Measurements from ENCODE around the gene EIF4B.

EIF4B gene

GRCh38 chr12:53065470-53065869 lies 59.2 kb downstream of the EIF4B start:
- H3K36me3 ChIP-seq (replicated peaks in 1 of 2; ENCODE audit: control insufficient read depth in 2 of 2, insufficient read depth in 2 of 2, low read length in 2 of 2) = peaks cover 3 to 6% of the 10 kb centered on the region in 2 donors
- peak overlapping the region; percentile 38 for H2AK5ac ChIP-seq (ENCODE audit: low read depth, low read length)
- H2BK15ac ChIP-seq (ENCODE audit: low read length) = no peak overlapping the region
- no peak overlapping the region for H3K18ac ChIP-seq (ENCODE audit: low read length)
- H2AFZ ChIP-seq (ENCODE audit: low read length) = no peak overlapping the region
- no peak overlapping the region for H3K4me2 ChIP-seq (ENCODE audit: insufficient read depth, low read length, poor library complexity, severe bottlenecking)
- no peak overlapping the region for H3K9ac ChIP-seq (ENCODE audit: low read depth, low read length, poor library complexity)
- no peak overlapping the region for H2BK120ac ChIP-seq (ENCODE audit: low read depth, low read length)
- peaks cover 0 to 9% of the 10 kb centered on the region in 2 donors for H3K4me1 ChIP-seq (ENCODE audit: control insufficient read depth in 2 of 2, insufficient read depth in 1 of 2, low read depth in 1 of 2, low read length in 2 of 2)
- WGBS, 2 donors (ENCODE audit: extremely low coverage in 2 of 2, insufficient read length in 2 of 2, insufficient replicate concordance in 1 of 2) = no CpG with 5 or more reads among the region's 7 CpGs
- no peaks in the 10 kb centered on the region for H3K79me1 ChIP-seq (ENCODE audit: low read depth, low read length)
- no peaks in the 10 kb centered on the region for H3K27me3 ChIP-seq (ENCODE audit: control insufficient read depth in 3 of 3, insufficient read depth in 3 of 3, low read depth in 1 of 3, low read length in 3 of 3)
- no peak overlapping the region for H3K27ac ChIP-seq (replicated peaks; ENCODE audit: low read length)
- H4K8ac ChIP-seq (ENCODE audit: low read depth, low read length) = no peak overlapping the region
- no peak overlapping the region for H2BK5ac ChIP-seq (ENCODE audit: low read length)
- no peak for DNase-seq (ENCODE audit: low spot score)
- no peak overlapping the region for H2BK12ac ChIP-seq (ENCODE audit: low read length)
- no peaks in the 10 kb centered on the region for H3K9me3 ChIP-seq (replicated peaks in 1 of 2; ENCODE audit: control insufficient read depth in 2 of 2, insufficient read depth in 1 of 2, low read depth in 1 of 2, low read length in 2 of 2)
- H3K4ac ChIP-seq (ENCODE audit: low read length) = no peak overlapping the region
- H3K4me3 ChIP-seq (ENCODE audit: low read length in 2 of 2) = no peak overlapping the region
- no peak overlapping the region for H4K91ac ChIP-seq (ENCODE audit: low read depth, low read length, poor library complexity)
- no peak overlapping the region for H3K23ac ChIP-seq (ENCODE audit: low read depth, low read length, poor library complexity)
- H3K14ac ChIP-seq (ENCODE audit: low read length) = no peak overlapping the region

GRCh38 chr12:53065975-53066931 lies 60.0 kb downstream of the EIF4B start:
- H2BK5ac ChIP-seq (ENCODE audit: low read length) = no peak overlapping the region
- H3K27me3 ChIP-seq (ENCODE audit: control insufficient read depth in 3 of 3, insufficient read depth in 3 of 3, low read depth in 1 of 3, low read length in 3 of 3) = no peaks in the 10 kb centered on the region
- peak; percentile 70 for DNase-seq (ENCODE audit: low spot score)
- no peak overlapping the region for H2BK15ac ChIP-seq (ENCODE audit: low read length)
- peaks cover 3 to 6% of the 10 kb centered on the region in 2 donors for H3K36me3 ChIP-seq (replicated peaks in 1 of 2; ENCODE audit: control insufficient read depth in 2 of 2, insufficient read depth in 2 of 2, low read length in 2 of 2)
- H3K4ac ChIP-seq (ENCODE audit: low read length) = no peak overlapping the region
- no peak overlapping the region for H3K27ac ChIP-seq (replicated peaks; ENCODE audit: low read length)
- no peak overlapping the region for H4K91ac ChIP-seq (ENCODE audit: low read depth, low read length, poor library complexity)
- H3K14ac ChIP-seq (ENCODE audit: low read length) = no peak overlapping the region
- H2BK12ac ChIP-seq (ENCODE audit: low read length) = no peak overlapping the region
- no peak overlapping the region for H2AK5ac ChIP-seq (ENCODE audit: low read depth, low read length)
- H3K79me1 ChIP-seq (ENCODE audit: low read depth, low read length) = no peaks in the 10 kb centered on the region
- H3K18ac ChIP-seq (ENCODE audit: low read length) = no peak overlapping the region
- no peak overlapping the region for H2AFZ ChIP-seq (ENCODE audit: low read length)
- no peaks in the 10 kb centered on the region for H3K9me3 ChIP-seq (replicated peaks in 1 of 2; ENCODE audit: control insufficient read depth in 2 of 2, insufficient read depth in 1 of 2, low read depth in 1 of 2, low read length in 2 of 2)
- no peak overlapping the region for H3K23ac ChIP-seq (ENCODE audit: low read depth, low read length, poor library complexity)
- H3K4me2 ChIP-seq (ENCODE audit: insufficient read depth, low read length, poor library complexity, severe bottlenecking) = no peak overlapping the region
- no peak overlapping the region for H4K8ac ChIP-seq (ENCODE audit: low read depth, low read length)
- H2BK120ac ChIP-seq (ENCODE audit: low read depth, low read length) = no peak overlapping the region
- no CpG with 5 or more reads among the region's 24 CpGs for WGBS, 2 donors (ENCODE audit: extremely low coverage in 2 of 2, insufficient read length in 2 of 2, insufficient replicate concordance in 1 of 2)
- peaks cover 0 to 13% of the 10 kb centered on the region in 2 donors for H3K4me1 ChIP-seq (ENCODE audit: control insufficient read depth in 2 of 2, insufficient read depth in 1 of 2, low read depth in 1 of 2, low read length in 2 of 2)
- no peak overlapping the region for H3K9ac ChIP-seq (ENCODE audit: low read depth, low read length, poor library complexity)
- H3K4me3 ChIP-seq (ENCODE audit: low read length in 2 of 2) = no peak overlapping the region

- Histone ChIP-seq H3K27me3 (ENCODE audit: control insufficient read depth in 3 of 3, insufficient read depth in 3 of 3, low read depth in 1 of 3, low read length in 3 of 3) (no peaks in the 10 kb centered on the region), H2BK12ac (ENCODE audit: low read length) (no peak overlapping the region), H3K23ac (ENCODE audit: low read depth, low read length, poor library complexity) (no peak overlapping the region), H3K27ac (replicated peaks; ENCODE audit: low read length) (no peak overlapping the region), H3K18ac (ENCODE audit: low read length) (no peak overlapping the region), H3K79me1 (ENCODE audit: low read depth, low read length) (no peaks in the 10 kb centered on the region), H2AFZ (ENCODE audit: low read length) (no peak overlapping the region), H3K4me1 (ENCODE audit: control insufficient read depth in 2 of 2, insufficient read depth in 1 of 2, low read depth in 1 of 2, low read length in 2 of 2) (peaks cover 5 to 13% of the 10 kb centered on the region in 2 donors), H2BK5ac (ENCODE audit: low read length) (no peak overlapping the region), H3K14ac (ENCODE audit: low read length) (no peak overlapping the region), H3K4me3 (ENCODE audit: low read length in 2 of 2) (no peak overlapping the region), H4K91ac (ENCODE audit: low read depth, low read length, poor library complexity) (no peak overlapping the region), H3K4ac (ENCODE audit: low read length) (no peak overlapping the region), H3K4me2 (ENCODE audit: insufficient read depth, low read length, poor library complexity, severe bottlenecking) (no peak overlapping the region), H3K36me3 (replicated peaks in 1 of 2; ENCODE audit: control insufficient read depth in 2 of 2, insufficient read depth in 2 of 2, low read length in 2 of 2) (peaks cover 3 to 6% of the 10 kb centered on the region in 2 donors), H3K9ac (ENCODE audit: low read depth, low read length, poor library complexity) (peak overlapping the region; percentile 31), H2BK15ac (ENCODE audit: low read length) (no peak overlapping the region), H2AK5ac (ENCODE audit: low read depth, low read length) (no peak overlapping the region), H2BK120ac (ENCODE audit: low read depth, low read length) (no peak overlapping the region), H3K9me3 (replicated peaks in 1 of 2; ENCODE audit: control insufficient read depth in 2 of 2, insufficient read depth in 1 of 2, low read depth in 1 of 2, low read length in 2 of 2) (no peaks in the 10 kb centered on the region), H4K8ac (ENCODE audit: low read depth, low read length) (no peak overlapping the region)
- no CpG with 5 or more reads among the region's 7 CpGs for WGBS, 2 donors (ENCODE audit: extremely low coverage in 2 of 2, insufficient read length in 2 of 2, insufficient replicate concordance in 1 of 2)
- DNase-seq (ENCODE audit: low spot score) = no peak
Measured at GRCh38 chr12:53067074-53067992, 61.1 kb downstream of the EIF4B start.

Data from neuronal stem cell (in vitro differentiated cells).